Stimulated activated CD8-positive, alpha-beta memory T cell treated with anti-CD3 and anti-CD28 coated beads, Interleukin-12 subunit alpha, Interleukin-12 subunit beta, amount 100 ng/mL, for 1 hour (primary cell): ENCODE data around the gene TENM4.
"Not testable (repeated sequence)": the region's sequence is repeated elsewhere in the genome, so short reads cannot be mapped to it uniquely, and the experiment has no call there.

ENCODE experiments used
- DNase-seq: peaks from one replicate; pipeline ENCODE4 v3.0.0-alpha.2; 2020; ENCODE audit warnings: low read depth

The TENM4 gene

GRCh38 chr11:79208126-79208525 is 232.7 kb downstream of the TENM4 start:
- DNase-seq, result no peak

- DNase-seq, result no peak
Observed at GRCh38 chr11:79206951-79207350, 233.9 kb downstream of the TENM4 start.

- no peak for DNase-seq
Observed at GRCh38 chr11:79205786-79206185, 235.0 kb downstream of the TENM4 start.

- no peak for DNase-seq
Observed at GRCh38 chr11:79201677-79202347, 239.0 kb downstream of the TENM4 start.

GRCh38 chr11:79200398-79201070 is 240.3 kb downstream of the TENM4 start:
- no peak for DNase-seq

GRCh38 chr11:79199729-79200354 is 241.0 kb downstream of the TENM4 start:
- no peak for DNase-seq

- no peak for DNase-seq
Observed at GRCh38 chr11:79198898-79199250, 242.0 kb downstream of the TENM4 start.

- no peak for DNase-seq
Observed at GRCh38 chr11:79198203-79198897, 242.5 kb downstream of the TENM4 start.

GRCh38 chr11:79196950-79197349 is 243.9 kb downstream of the TENM4 start:
- DNase-seq, result no peak

- DNase-seq, result no peak
Observed at GRCh38 chr11:79195209-79195608, 245.6 kb downstream of the TENM4 start.

GRCh38 chr11:79193663-79194310 is 247.0 kb downstream of the TENM4 start:
- no peak for DNase-seq

GRCh38 chr11:79192836-79193235 is 248.0 kb downstream of the TENM4 start:
- DNase-seq, result no peak

- not testable (repeated sequence) for DNase-seq
Observed at GRCh38 chr11:79191716-79192115, 249.1 kb downstream of the TENM4 start.

GRCh38 chr11:79190553-79190952 is 250.3 kb downstream of the TENM4 start:
- DNase-seq, result not testable (repeated sequence)

- no peak for DNase-seq
Observed at GRCh38 chr11:79189601-79190000, 251.2 kb downstream of the TENM4 start.

GRCh38 chr11:79189055-79189454 is 251.8 kb downstream of the TENM4 start:
- no peak for DNase-seq

GRCh38 chr11:79186669-79187068 is 254.2 kb downstream of the TENM4 start:
- no peak for DNase-seq

- no peak for DNase-seq
Observed at GRCh38 chr11:79185351-79185750, 255.5 kb downstream of the TENM4 start.

- no peak for DNase-seq
Observed at GRCh38 chr11:79184285-79184684, 256.5 kb downstream of the TENM4 start.

GRCh38 chr11:79182794-79183193 is 258.0 kb downstream of the TENM4 start:
- no peak for DNase-seq

GRCh38 chr11:79179087-79179486 is 261.7 kb downstream of the TENM4 start:
- no peak for DNase-seq
